VCaP (cell line): ENCODE results near the gene STIP1.

Source experiments
- H3K27ac ChIP-seq: fragments of 450-650 bp; 2 replicates; pipeline ENCODE4 v1.5.1; 2017
- CTCF ChIP-seq: fragments of 450-650 bp; conservative IDR thresholded peaks from 2 replicates; pipeline ENCODE4 v1.5.1; 2017; ENCODE audit warnings: mild to moderate bottlenecking, moderate library complexity

Gene STIP1

GRCh38 chr11:64225608-64226506 lies 39.9 kb downstream of the STIP1 start, which contains the start of the genes NUDT22 and TRPT1:
Gene NUDT22 (plus strand): TSS chr11:64226274. CDS start chr11:64226653, 379 bp downstream.
Gene TRPT1 (minus strand): TSS chr11:64226186. CDS start chr11:64225860, 326 bp downstream.
- peak; percentile 67 for TF ChIP-seq CTCF
- peak within 1 kb of the TSS; percentile 94 for H3K27ac ChIP-seq

- no peak for TF ChIP-seq CTCF
- H3K27ac ChIP-seq = peak overlapping the region; percentile 94
These were observed 40.6 kb downstream of the STIP1 start for GRCh38 chr11:64226507-64227051.

- H3K27ac ChIP-seq = peak overlapping the region; percentile 94
- TF ChIP-seq CTCF = no peak
These were observed 41.5 kb downstream of the STIP1 start for GRCh38 chr11:64227405-64227956.

GRCh38 chr11:64229090-64229743 lies 43.2 kb downstream of the STIP1 start:
- no peak for TF ChIP-seq CTCF
- H3K27ac ChIP-seq = peak overlapping the region; percentile 94

GRCh38 chr11:64229744-64230170 lies 43.8 kb downstream of the STIP1 start:
- peak overlapping the region; percentile 94 for H3K27ac ChIP-seq
- TF ChIP-seq CTCF = no peak

GRCh38 chr11:64230171-64230984 lies 44.4 kb downstream of the STIP1 start, which contains the start of gene DNAJC4:
Gene DNAJC4 (plus strand): TSS chr11:64230548. CDS start chr11:64230855, 307 bp downstream.
- peak within 1 kb of the TSS; percentile 94 for H3K27ac ChIP-seq
- no peak; the same call in 1 of the 2 replicates for TF ChIP-seq CTCF
